ENCODE results near the gene PSME1.

DNA sequence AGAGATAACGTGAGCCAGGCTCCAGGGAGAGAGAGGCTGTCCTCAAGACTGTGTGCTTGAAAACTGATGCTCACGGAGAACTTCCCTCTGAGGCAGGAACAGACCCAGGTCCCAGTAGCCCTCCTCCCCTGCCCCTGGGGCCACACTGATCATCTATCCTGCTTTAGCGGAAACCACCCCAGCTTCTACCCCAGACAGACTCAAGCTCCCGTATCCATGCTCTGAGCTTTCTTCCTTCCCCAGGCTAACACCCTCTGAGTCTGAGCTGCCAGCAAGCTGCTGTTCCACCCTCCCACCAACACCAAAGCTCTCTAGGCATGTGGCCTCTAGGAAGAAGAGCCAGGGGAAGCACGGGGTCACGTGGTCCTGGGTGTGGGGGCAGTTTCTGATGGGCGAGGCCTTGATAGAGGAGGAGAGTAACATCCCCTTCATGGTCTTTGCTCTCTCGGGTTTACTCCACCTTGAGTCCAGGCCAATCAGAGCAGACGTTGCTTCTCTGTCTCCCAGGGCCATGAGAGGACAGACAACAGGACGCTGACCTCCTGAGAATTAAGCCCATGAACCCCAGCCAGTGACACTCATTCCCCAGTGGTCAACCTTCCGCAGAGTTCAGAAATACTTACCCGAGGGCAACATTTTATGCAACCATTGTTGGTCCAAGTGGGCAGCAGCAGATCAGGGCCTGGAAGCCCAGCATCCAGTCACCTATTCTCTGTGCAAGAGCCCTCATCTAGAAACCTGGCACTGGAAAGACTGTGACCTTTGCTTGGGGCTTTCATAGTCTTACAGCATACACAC lies 40.5 kb upstream of the PSME1 start:
- TF ChIP-seq, protein P1, sequence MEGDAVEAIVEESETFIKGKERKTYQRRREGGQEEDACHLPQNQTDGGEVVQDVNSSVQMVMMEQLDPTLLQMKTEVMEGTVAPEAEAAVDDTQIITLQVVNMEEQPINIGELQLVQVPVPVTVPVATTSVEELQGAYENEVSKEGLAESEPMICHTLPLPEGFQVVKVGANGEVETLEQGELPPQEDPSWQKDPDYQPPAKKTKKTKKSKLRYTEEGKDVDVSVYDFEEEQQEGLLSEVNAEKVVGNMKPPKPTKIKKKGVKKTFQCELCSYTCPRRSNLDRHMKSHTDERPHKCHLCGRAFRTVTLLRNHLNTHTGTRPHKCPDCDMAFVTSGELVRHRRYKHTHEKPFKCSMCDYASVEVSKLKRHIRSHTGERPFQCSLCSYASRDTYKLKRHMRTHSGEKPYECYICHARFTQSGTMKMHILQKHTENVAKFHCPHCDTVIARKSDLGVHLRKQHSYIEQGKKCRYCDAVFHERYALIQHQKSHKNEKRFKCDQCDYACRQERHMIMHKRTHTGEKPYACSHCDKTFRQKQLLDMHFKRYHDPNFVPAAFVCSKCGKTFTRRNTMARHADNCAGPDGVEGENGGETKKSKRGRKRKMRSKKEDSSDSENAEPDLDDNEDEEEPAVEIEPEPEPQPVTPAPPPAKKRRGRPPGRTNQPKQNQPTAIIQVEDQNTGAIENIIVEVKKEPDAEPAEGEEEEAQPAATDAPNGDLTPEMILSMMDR (IDR thresholded peaks at IDR 0.05; ENCODE audit: borderline replicate concordance, extremely low read depth, low read length, poor library complexity, severe bottlenecking): no peak
- TF ChIP-seq EZH2 (IDR thresholded peaks at IDR 0.05; ENCODE audit: borderline replicate concordance, low read depth, low read length, severe bottlenecking): no peak
